Keratinocyte (primary cell): ENCODE data around the gene NAXE. TPM values are rescaled to one million over a fixed set of nuclear protein-coding genes. Genes with fewer than 3 reads are reported as not detected.

Experiments used
- DNase-seq: peaks from one replicate; pipeline ENCODE4 v3.0.0-alpha.2; 2011; ENCODE audit warnings: low read depth, missing footprints, low spot score
- FAIRE-seq: peaks from 2 replicates; lab custom pipeline; 2011; peaks lifted over from hg19 to GRCh38; lab: Jason Lieb, UNC
- H2AFZ ChIP-seq: 2 replicates; pipeline ENCODE4 v1.6.0; 2012; ENCODE audit warnings: low read length, control low read depth, inconsistent platforms; ENCODE audit not compliant: control insufficient read depth
- H3K27ac ChIP-seq: 2 replicates; pipeline ENCODE4 v1.5.1; 2011; ENCODE audit warnings: low read length; ENCODE audit not compliant: control insufficient read depth, insufficient read depth
- H3K27me3 ChIP-seq: 3 replicates; pipeline ENCODE4 v1.6.0; 2011; ENCODE audit warnings: low read length; ENCODE audit not compliant: control insufficient read depth, insufficient read depth; ENCODE audit errors: extremely low read depth
- H3K36me3 ChIP-seq, 2 experiments: 2 replicates in 1 of 2; 3 replicates in 1 of 2; pipeline ENCODE4 v1.5.1; 2011; ENCODE audit warnings: low read length in 2 of 2, mild to moderate bottlenecking in 1 of 2; ENCODE audit not compliant: control insufficient read depth in 2 of 2, insufficient read depth in 2 of 2; ENCODE audit errors: extremely low read depth in 1 of 2
- H3K4me1 ChIP-seq: 3 replicates; pipeline ENCODE4 v1.5.1; 2011; ENCODE audit warnings: low read length; ENCODE audit not compliant: control insufficient read depth, insufficient read depth; ENCODE audit errors: extremely low read depth
- H3K4me2 ChIP-seq: 3 replicates; pipeline ENCODE4 v1.6.0; 2011; ENCODE audit warnings: low read depth, low read length; ENCODE audit not compliant: control insufficient read depth, insufficient read depth; ENCODE audit errors: extremely low read depth
- H3K4me3 ChIP-seq, 3 experiments: fragments of 200-600 bp in 1 of 3; sonication (generic) in 1 of 3; 2 replicates in 2 of 3; 3 replicates in 1 of 3; pipeline ENCODE4 v1.5.1; 2011 to 2016; ENCODE audit warnings: low read length in 3 of 3, mild to moderate bottlenecking in 3 of 3, control low read depth in 2 of 3, inconsistent platforms in 1 of 3, low read depth in 1 of 3, mixed read lengths in 1 of 3, mixed run types in 1 of 3, moderate library complexity in 1 of 3; ENCODE audit not compliant: control insufficient read depth in 2 of 3, insufficient read depth in 2 of 3; ENCODE audit errors: extremely low read depth in 1 of 3
- H3K79me2 ChIP-seq: 2 replicates; pipeline ENCODE4 v1.6.0; 2012; ENCODE audit warnings: low read length; ENCODE audit not compliant: control insufficient read depth, insufficient read depth
- H3K9ac ChIP-seq: 3 replicates; pipeline ENCODE4 v1.6.0; 2011; ENCODE audit warnings: low read length; ENCODE audit not compliant: control insufficient read depth, insufficient read depth; ENCODE audit errors: extremely low read depth
- H3K9me1 ChIP-seq: 3 replicates; pipeline ENCODE4 v1.6.0; 2011; ENCODE audit warnings: low read length; ENCODE audit not compliant: control insufficient read depth, insufficient read depth; ENCODE audit errors: extremely low read depth
- H3K9me3 ChIP-seq: 2 replicates; pipeline ENCODE4 v1.5.1; 2012; ENCODE audit warnings: low read depth, low read length; ENCODE audit not compliant: control insufficient read depth
- H4K20me1 ChIP-seq: 3 replicates; pipeline ENCODE4 v1.6.0; 2011; ENCODE audit warnings: low read length; ENCODE audit not compliant: control insufficient read depth, insufficient read depth; ENCODE audit errors: extremely low read depth
- CTCF ChIP-seq, 3 experiments: IDR thresholded peaks in 1 of 3; conservative IDR thresholded peaks in 1 of 3; optimal IDR thresholded peaks in 1 of 3; 2 replicates in 2 of 3; 3 replicates in 1 of 3; pipeline versions ENCODE3 to v1.5.1; 2011; ENCODE audit warnings: low read length in 3 of 3, mild to moderate bottlenecking in 3 of 3, moderate library complexity in 2 of 3, control low read depth in 1 of 3, inconsistent platforms in 1 of 3; ENCODE audit not compliant: insufficient read depth in 2 of 3; ENCODE audit errors: extremely low read depth in 1 of 3
- EZH2 ChIP-seq: IDR thresholded peaks from one replicate; pipeline ENCODE4 v1.6.1; 2012; ENCODE audit warnings: inconsistent platforms, mild to moderate bottlenecking, low read length, moderate library complexity
- dilution Hi-C: fragments of 300-500 bp; cut with MboI; formaldehyde crosslinking; loops from one replicate; pipeline ENCODE4 v1.7.0; 2020; ENCODE audit warnings: low sequenced_read_pairs; ENCODE audit not compliant: extremely low pct_ligation_motif_present
- polyA plus RNA-seq, 5 experiments: library from polyadenylated mRNA; depleted of rRNA in 3 of 5; stranded (reverse) in 3 of 5; stranded (forward) in 1 of 5; unstranded in 1 of 5; fragments of >200 nt; gene quantifications; 1 replicate in 1 of 5; 2 replicates in 3 of 5; 3 replicates in 1 of 5; pipeline versions ENCODE4 v1.2.1 to v1.2.3, GENCODE V29; 2011 to 2012; ENCODE audit warnings: missing spikeins in 2 of 5, low read depth in 1 of 5, low replicate concordance in 1 of 5

Gene NAXE
- polyA plus RNA-seq, 1 donor (not counting 4 experiments of a cell fraction or from before 2014, with no cell fraction given), result 74.7 TPM

GRCh38 chr1:156596426-156596825 lies 4.8 kb downstream of the NAXE start:
- no peak for FAIRE-seq
- peaks cover 43 to 45% of the 10 kb centered on the region in 2 experiments for H3K36me3 ChIP-seq

GRCh38 chr1:156598125-156598524 lies 6.5 kb downstream of the NAXE start:
- H3K27ac ChIP-seq, result no peak overlapping the region
- dilution Hi-C loops, result no loop called here
- H3K36me3 ChIP-seq, result peaks cover 40 to 41% of the 10 kb centered on the region in 2 experiments

More at GRCh38 chr1:156596426-156596825, 4.8 kb downstream of the NAXE start:
- H3K9me3 ChIP-seq, result no peaks in the 10 kb centered on the region
- dilution Hi-C loops, result no loop called here
- TF ChIP-seq EZH2 (no peak), CTCF (optimal IDR thresholded peaks at IDR 0.05 in 1 of 3, IDR thresholded peaks at IDR 0.05 in 1 of 3, conservative IDR thresholded peaks at IDR 0.05 in 1 of 3; ENCODE audit: extremely low read depth in 1 of 3, insufficient read depth in 2 of 3, low read length in 3 of 3) (no peak)
- H3K27ac ChIP-seq, result no peak overlapping the region
- no peak overlapping the region for H3K4me3 ChIP-seq
- H3K9ac ChIP-seq, result no peak overlapping the region
- DNase-seq, result no peak
- H3K27me3 ChIP-seq, result no peaks in the 10 kb centered on the region
- peaks cover 35% of the 10 kb centered on the region for H3K79me2 ChIP-seq
- H3K4me2 ChIP-seq, result no peak overlapping the region
- H3K9me1 ChIP-seq, result no peaks in the 10 kb centered on the region
- peaks cover 17% of the 10 kb centered on the region for H3K4me1 ChIP-seq
- H4K20me1 ChIP-seq, result no peaks in the 10 kb centered on the region
- H2AFZ ChIP-seq, result no peak overlapping the region

More at GRCh38 chr1:156598125-156598524, 6.5 kb downstream of the NAXE start:
- no peak overlapping the region for H2AFZ ChIP-seq
- no peak overlapping the region for H3K4me2 ChIP-seq
- TF ChIP-seq CTCF (optimal IDR thresholded peaks at IDR 0.05 in 1 of 3, IDR thresholded peaks at IDR 0.05 in 1 of 3, conservative IDR thresholded peaks at IDR 0.05 in 1 of 3; ENCODE audit: extremely low read depth in 1 of 3, insufficient read depth in 2 of 3, low read length in 3 of 3), result no peak
- TF ChIP-seq EZH2, result no peak
- H3K4me3 ChIP-seq, result no peak overlapping the region
- no peak overlapping the region for H3K9ac ChIP-seq
- FAIRE-seq, result no peak
- H3K9me3 ChIP-seq, result no peaks in the 10 kb centered on the region
- no peak for DNase-seq
- H3K4me1 ChIP-seq, result peaks cover 27% of the 10 kb centered on the region
- H4K20me1 ChIP-seq, result no peaks in the 10 kb centered on the region
- no peaks in the 10 kb centered on the region for H3K27me3 ChIP-seq
- H3K79me2 ChIP-seq, result peaks cover 26% of the 10 kb centered on the region
- H3K9me1 ChIP-seq, result no peaks in the 10 kb centered on the region
